Embryonic facial prominence (tissue), 1 donor: ENCODE results near the gene CD47.

Source experiments
- DNase-seq: peaks from one replicate; pipeline ENCODE4 v3.0.0-alpha.2; 2016; ENCODE audit errors: extremely low spot score

The CD47 gene

GRCh38 chr3:108053067-108053466, 37.8 kb downstream of the CD47 start:
- DNase-seq, result no peak

GRCh38 chr3:108051005-108051404, 39.8 kb downstream of the CD47 start:
- no peak for DNase-seq

GRCh38 chr3:108047987-108048386, 42.8 kb downstream of the CD47 start:
- DNase-seq, result no peak

- DNase-seq, result no peak
Measured at GRCh38 chr3:108046247-108046646, 44.6 kb downstream of the CD47 start.

GRCh38 chr3:108044699-108045098, 46.1 kb downstream of the CD47 start:
- DNase-seq, result no peak

- no peak for DNase-seq
Measured at GRCh38 chr3:108042300-108042699, 48.5 kb downstream of the CD47 start.

- DNase-seq, result no peak
Measured at GRCh38 chr3:108041253-108041652, 49.6 kb downstream of the CD47 start.

- DNase-seq, result no peak
Measured at GRCh38 chr3:108037770-108038169, 53.1 kb downstream of the CD47 start.

- DNase-seq, result no peak
Measured at GRCh38 chr3:108036984-108037741, 53.7 kb downstream of the CD47 start.

- no peak for DNase-seq
Measured at GRCh38 chr3:108036401-108036800, 54.4 kb downstream of the CD47 start.

- DNase-seq, result no peak
Measured at GRCh38 chr3:108035751-108036150, 55.1 kb downstream of the CD47 start.

- DNase-seq, result no peak
Measured at GRCh38 chr3:108031895-108032294, 58.9 kb downstream of the CD47 start.

- DNase-seq, result no peak
Measured at GRCh38 chr3:108030960-108031359, 59.9 kb downstream of the CD47 start.

GRCh38 chr3:108029466-108029865, 61.4 kb downstream of the CD47 start:
- no peak for DNase-seq

GRCh38 chr3:108028896-108029295, 61.9 kb downstream of the CD47 start:
- no peak for DNase-seq

GRCh38 chr3:108025177-108025576, 65.7 kb downstream of the CD47 start:
- DNase-seq, result no peak

GRCh38 chr3:108024146-108024850, 66.5 kb downstream of the CD47 start:
- DNase-seq, result no peak

- no peak for DNase-seq
Measured at GRCh38 chr3:108022256-108023150, 68.3 kb downstream of the CD47 start.

GRCh38 chr3:108021533-108021932, 69.3 kb downstream of the CD47 start:
- DNase-seq, result no peak

- DNase-seq, result no peak
Measured at GRCh38 chr3:108021131-108021530, 69.7 kb downstream of the CD47 start.

GRCh38 chr3:108018552-108018951, 72.3 kb downstream of the CD47 start:
- DNase-seq, result no peak

GRCh38 chr3:108017587-108017986, 73.2 kb downstream of the CD47 start:
- no peak for DNase-seq
